Measurements from ENCODE around the gene SPRYD4.
"Not testable (repeated sequence)": the region's sequence is repeated elsewhere in the genome, so short reads cannot be mapped to it uniquely, and the experiment has no call there.

SPRYD4 gene

DNA sequence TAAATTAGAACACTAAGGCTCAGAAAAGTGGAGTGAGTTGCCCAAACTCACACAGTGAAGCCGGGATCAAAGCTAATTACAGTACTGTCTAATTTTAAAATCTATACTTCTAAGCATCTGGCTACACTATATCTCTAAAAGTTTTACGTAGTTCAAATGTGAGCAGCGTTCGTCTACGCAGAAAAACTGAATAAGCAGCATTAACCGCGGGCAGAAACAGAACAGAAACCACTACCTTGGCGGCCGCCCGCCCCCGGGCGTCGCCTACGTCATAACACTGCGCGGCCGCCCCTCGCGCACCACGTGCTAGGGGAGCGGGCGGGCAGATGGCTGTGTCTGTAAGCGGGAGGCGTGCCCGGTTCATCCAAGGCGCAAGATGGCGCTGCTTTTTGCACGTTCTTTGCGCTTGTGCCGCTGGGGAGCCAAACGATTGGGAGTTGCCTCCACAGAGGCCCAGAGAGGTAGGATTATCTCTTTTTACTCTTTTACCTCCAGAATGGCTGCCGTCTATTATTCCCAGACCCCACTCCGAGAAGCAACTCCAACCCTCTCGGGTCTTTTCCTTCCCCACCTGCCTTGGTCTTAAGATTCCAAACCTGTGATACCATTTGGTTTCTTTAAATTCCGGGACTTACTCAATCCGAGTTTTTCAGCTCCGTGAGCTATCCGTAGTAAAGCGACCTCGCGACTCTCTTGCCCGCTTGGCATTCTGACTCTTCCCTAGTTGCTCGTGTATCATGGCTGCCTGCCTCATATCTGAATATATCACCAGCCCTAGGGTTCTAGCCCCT lies at the start of gene SPRYD4:
TSS of gene SPRYD4 (plus strand) at position 363 of the 791 bp plus-strand sequence. CDS start at position 377, 14 bp downstream.
- in situ Hi-C loops (cut with MboI; ENCODE audit: low sequenced_read_pairs), result no loop called here

- in situ Hi-C loops (cut with MboI; ENCODE audit: low sequenced_read_pairs), result no loop called here
Measured at GRCh38 chr12:56420411-56420810, 48.0 kb upstream of the SPRYD4 start.

- in situ Hi-C loops (cut with MboI; ENCODE audit: low sequenced_read_pairs), result no loop called here
Measured at GRCh38 chr12:56425193-56425592, 43.2 kb upstream of the SPRYD4 start.

DNA sequence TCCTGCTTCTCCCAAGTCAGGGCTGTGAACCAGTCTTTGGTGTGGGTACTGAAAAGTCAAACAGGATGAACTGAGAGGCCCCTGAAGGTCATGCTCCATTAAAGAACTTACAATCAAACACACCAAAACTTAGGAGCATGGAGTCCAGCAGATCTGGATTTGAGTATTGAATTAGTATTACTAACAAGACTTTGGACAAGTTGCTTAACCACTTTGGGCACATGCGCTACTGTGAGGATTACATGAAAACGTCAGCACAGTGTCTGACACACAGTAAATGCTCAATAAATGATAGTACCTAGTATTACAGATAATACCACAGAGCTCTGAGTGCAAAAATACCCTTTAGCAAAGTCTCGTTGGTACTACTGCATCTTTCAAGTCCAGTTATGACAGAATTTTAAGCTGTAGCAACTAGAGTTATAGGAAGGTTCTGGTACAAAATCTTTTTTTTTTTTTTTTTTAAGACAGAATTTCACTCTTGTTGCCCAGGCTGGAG lies 42.4 kb upstream of the SPRYD4 start:
- in situ Hi-C loops (cut with MboI; ENCODE audit: low sequenced_read_pairs), result no loop called here

DNA sequence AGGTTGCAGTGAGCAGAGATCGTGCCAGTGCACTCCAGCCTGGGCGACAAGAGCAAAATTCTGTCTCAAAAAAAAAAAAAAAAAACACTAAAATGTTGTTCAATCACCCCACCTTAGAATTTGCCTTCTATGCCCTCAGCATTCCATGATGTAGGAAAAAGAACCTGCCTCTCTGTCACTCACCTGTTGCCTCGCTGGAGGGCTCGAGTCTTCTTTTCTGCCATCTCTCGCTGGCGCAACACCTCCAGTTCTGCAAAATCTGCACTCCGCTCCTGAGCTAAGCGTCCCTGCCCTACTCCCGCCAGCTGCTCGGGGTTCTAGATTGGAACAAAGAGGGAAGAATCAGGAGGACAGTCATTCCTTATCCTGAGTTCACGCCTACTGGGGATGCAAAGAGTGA lies 37.1 kb upstream of the SPRYD4 start:
- in situ Hi-C loops (cut with MboI; ENCODE audit: low sequenced_read_pairs), result no loop called here

DNA sequence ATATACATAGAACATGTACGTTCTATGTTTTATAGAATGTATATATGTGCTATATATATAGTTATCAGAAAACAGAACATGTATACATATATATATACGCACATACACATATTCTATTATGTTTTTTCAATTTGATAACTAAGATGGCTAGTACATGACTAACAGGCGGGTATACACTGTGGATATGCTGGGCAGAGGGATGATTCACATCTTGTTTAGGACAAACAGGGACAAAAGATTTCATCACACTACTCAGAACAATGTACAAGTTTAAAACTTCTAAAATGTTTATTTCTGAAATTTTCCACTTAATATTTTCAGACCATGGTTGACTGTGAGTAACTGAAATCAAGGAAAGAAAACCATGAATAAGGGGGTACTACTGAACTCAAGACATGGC lies 36.5 kb upstream of the SPRYD4 start:
- in situ Hi-C loops (cut with MboI; ENCODE audit: low sequenced_read_pairs), result no loop called here

DNA sequence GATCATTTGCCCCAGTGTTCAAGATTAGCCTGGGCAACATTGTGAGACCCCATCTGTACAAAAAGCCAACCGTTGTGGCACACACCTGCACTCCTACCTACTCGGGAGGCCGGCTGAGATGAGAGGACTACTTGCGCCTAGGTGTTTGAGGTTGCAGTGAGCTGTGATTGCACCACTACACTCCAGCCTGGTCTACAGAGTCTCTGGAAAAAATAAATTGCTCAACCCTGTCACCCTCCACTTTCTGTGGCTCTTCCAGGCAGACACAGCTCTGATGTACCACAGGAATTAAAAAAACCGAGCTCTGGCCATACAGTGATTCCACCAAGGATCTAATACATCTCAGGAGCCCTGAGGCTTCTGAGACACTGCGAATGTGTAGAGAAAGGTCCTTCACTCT lies 33.5 kb upstream of the SPRYD4 start:
- in situ Hi-C loops (cut with MboI; ENCODE audit: low sequenced_read_pairs), result no loop called here

GRCh38 chr12:56437430-56438176 lies 30.8 kb upstream of the SPRYD4 start:
- in situ Hi-C loops (cut with MboI; ENCODE audit: low sequenced_read_pairs), result no loop called here

- in situ Hi-C loops (cut with MboI; ENCODE audit: low sequenced_read_pairs), result not testable (repeated sequence)
Measured at GRCh38 chr12:56443208-56443607, 25.2 kb upstream of the SPRYD4 start.

- in situ Hi-C loops (cut with MboI; ENCODE audit: low sequenced_read_pairs), result no loop called here
Measured at GRCh38 chr12:56448860-56449621, 19.3 kb upstream of the SPRYD4 start, which contains the start of gene TIMELESS. TSS of gene TIMELESS (minus strand) at chr12:56449426. CDS start at chr12:56434170, 15,256 bp downstream.

- in situ Hi-C loops (cut with MboI; ENCODE audit: low sequenced_read_pairs), result no loop called here
Measured at GRCh38 chr12:56449622-56449984, 18.8 kb upstream of the SPRYD4 start.

GRCh38 chr12:56450241-56450640 lies 18.1 kb upstream of the SPRYD4 start:
- in situ Hi-C loops (cut with MboI; ENCODE audit: low sequenced_read_pairs), result no loop called here

DNA sequence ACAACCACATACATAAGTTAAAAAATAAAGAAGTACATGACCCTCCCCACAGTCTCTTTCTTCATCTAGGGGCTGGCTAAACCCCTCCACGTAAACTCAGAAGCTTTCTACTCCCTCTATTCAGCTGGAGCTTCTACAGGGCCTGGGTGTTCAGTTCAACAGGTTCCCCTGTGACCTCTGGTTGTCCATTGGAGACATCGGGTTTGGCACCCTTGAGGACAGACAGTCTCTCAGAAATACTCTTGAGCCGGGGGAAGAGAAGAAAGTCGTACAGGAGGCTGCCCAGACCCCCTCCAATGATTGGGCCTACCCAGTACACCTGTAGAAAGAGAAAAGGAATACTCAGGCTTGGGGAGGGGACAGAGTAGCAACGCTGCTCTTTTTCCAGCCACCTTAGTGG lies 17.2 kb upstream of the SPRYD4 start:
- in situ Hi-C loops (cut with MboI; ENCODE audit: low sequenced_read_pairs), result no loop called here

- in situ Hi-C loops (cut with MboI; ENCODE audit: low sequenced_read_pairs), result no loop called here
Measured at GRCh38 chr12:56454557-56454956, 13.8 kb upstream of the SPRYD4 start, which contains the start of gene MIP. TSS of gene MIP (minus strand) at chr12:56454657. CDS start at chr12:56454613, 44 bp downstream.

DNA sequence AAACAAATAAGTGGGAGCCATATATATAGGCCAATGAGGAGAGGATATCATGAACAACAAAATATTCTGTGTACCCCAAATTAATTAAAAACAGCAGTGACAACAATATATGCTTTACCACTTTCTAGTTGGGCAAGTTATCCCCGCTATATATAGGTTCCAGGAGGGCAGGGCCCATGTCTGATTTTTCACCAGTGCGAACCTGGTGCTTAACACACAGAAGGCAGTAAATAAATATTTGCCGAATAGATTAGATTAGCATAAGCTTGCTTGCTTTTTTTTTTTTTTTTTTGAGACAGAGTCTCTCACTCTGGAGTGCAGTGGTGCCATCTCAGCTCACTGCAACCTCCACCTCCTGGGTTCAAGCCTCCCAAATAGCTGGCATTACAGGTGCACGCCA lies 10.6 kb upstream of the SPRYD4 start:
- in situ Hi-C loops (cut with MboI; ENCODE audit: low sequenced_read_pairs), result no loop called here

GRCh38 chr12:56461235-56462159 lies 6.9 kb upstream of the SPRYD4 start:
- in situ Hi-C loops (cut with MboI; ENCODE audit: low sequenced_read_pairs), result no loop called here

- in situ Hi-C loops (cut with MboI; ENCODE audit: low sequenced_read_pairs), result no loop called here
Measured at GRCh38 chr12:56462565-56462964, 5.8 kb upstream of the SPRYD4 start.

GRCh38 chr12:56469007-56469930 lies 891 bp downstream of the SPRYD4 start:
- in situ Hi-C loops (cut with MboI; ENCODE audit: low sequenced_read_pairs), result no loop called here

DNA sequence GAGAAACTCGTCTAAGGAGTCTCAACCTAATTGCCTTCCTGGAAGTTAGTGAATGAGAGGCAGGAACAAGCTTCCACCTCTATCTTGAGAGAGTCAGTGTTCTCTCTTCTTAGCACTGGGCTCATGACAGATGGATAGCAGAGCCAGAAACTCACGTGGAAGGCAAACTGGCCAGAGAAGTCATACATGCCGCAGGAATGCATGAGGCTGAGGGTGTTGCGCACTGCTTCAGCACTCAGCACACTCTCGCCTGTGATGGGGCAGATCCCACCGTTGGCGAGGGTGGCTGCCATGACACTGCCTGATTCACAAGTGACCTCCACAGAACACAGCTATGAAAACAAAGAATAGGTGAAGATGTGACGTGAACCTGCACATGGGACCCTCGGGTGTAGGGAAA lies 6.0 kb downstream of the SPRYD4 start:
- in situ Hi-C loops (cut with MboI; ENCODE audit: low sequenced_read_pairs), result no loop called here
